ENCODE data around the gene C19orf53. TPM values are rescaled to one million over a fixed set of nuclear protein-coding genes. Genes with fewer than 3 reads are reported as not detected.

C19orf53 gene
- polyA plus RNA-seq, 1 donor (not counting 4 experiments of a cell fraction or from before 2014, with no cell fraction given) = 143 TPM

DNA sequence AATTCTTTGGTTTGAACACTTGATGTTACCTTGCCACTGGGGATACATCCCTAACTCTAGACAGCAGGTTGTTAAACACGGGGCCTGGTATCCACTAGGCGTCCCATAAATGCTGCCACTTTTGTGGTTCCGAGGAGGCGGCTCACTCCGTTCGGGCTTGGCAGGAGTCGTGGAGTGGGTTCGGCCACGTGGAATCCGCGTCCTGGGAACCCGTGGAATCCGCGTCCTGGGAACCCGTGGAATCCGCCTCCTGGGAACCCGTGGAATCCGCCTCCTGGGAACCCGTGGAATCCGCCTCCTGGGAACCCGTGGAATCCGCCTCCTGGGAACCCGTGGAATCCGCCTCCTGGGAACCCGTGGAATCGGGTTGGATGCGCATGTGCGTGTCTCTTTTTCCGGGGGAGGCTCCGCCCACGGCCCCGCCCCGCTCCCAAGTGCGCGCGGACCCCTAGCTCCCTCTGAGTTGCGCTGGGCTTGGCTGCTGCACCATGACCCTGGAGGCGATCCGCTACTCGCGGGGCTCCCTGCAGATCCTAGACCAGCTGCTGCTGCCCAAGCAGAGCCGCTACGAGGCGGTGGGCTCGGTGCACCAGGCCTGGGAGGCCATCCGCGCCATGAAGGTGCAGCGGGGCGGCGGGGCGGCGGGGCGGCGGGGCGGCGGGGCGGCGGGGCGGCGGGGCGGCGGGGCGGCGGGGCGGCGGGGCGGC is 10.0 kb upstream of the C19orf53 start, which contains the start of gene MRI1:
Gene MRI1, plus strand, starts transcription at position 422 of the 707 bp plus-strand sequence. Its CDS starts 67 bp downstream, at position 489.
- Histone ChIP-seq H4K20me1 (ENCODE audit: control insufficient read depth, extremely low read depth, insufficient read depth, low read length) (no peaks in the 10 kb centered on the region), H3K27me3 (ENCODE audit: control insufficient read depth, extremely low read depth, insufficient read depth, low read length) (no peaks in the 10 kb centered on the region), H3K27ac (ENCODE audit: control insufficient read depth, insufficient read depth, low read length) (peak within 1 kb of the TSS; percentile 68), H3K4me2 (ENCODE audit: control insufficient read depth, extremely low read depth, insufficient read depth, low read depth, low read length) (peak within 1 kb of the TSS; percentile 95), H3K79me2 (ENCODE audit: control insufficient read depth, insufficient read depth, low read length) (peaks cover 26% of the 10 kb centered on the region), H3K4me1 (ENCODE audit: control insufficient read depth, extremely low read depth, insufficient read depth, low read length) (peaks cover 4% of the 10 kb centered on the region), H3K9me3 (ENCODE audit: control insufficient read depth, low read depth, low read length) (no peaks in the 10 kb centered on the region), H3K9me1 (ENCODE audit: control insufficient read depth, extremely low read depth, insufficient read depth, low read length) (no peaks in the 10 kb centered on the region), H2AFZ (ENCODE audit: control insufficient read depth, low read length) (peak within 1 kb of the TSS; percentile 85), H3K36me3 (ENCODE audit: control insufficient read depth in 2 of 2, extremely low read depth in 1 of 2, insufficient read depth in 2 of 2, low read length in 2 of 2) (peaks cover 8 to 13% of the 10 kb centered on the region in 2 experiments), H3K4me3 (ENCODE audit: control insufficient read depth in 2 of 3, extremely low read depth in 1 of 3, insufficient read depth in 2 of 3, low read depth in 1 of 3, low read length in 3 of 3) (peak within 1 kb of the TSS; percentile 61 to 79 (median 73)), H3K9ac (ENCODE audit: control insufficient read depth, extremely low read depth, insufficient read depth, low read length) (peak within 1 kb of the TSS; percentile 87)
- DNase-seq (ENCODE audit: low read depth, low spot score) (no peak), FAIRE-seq (no peak)
- TF ChIP-seq, protein P1, sequence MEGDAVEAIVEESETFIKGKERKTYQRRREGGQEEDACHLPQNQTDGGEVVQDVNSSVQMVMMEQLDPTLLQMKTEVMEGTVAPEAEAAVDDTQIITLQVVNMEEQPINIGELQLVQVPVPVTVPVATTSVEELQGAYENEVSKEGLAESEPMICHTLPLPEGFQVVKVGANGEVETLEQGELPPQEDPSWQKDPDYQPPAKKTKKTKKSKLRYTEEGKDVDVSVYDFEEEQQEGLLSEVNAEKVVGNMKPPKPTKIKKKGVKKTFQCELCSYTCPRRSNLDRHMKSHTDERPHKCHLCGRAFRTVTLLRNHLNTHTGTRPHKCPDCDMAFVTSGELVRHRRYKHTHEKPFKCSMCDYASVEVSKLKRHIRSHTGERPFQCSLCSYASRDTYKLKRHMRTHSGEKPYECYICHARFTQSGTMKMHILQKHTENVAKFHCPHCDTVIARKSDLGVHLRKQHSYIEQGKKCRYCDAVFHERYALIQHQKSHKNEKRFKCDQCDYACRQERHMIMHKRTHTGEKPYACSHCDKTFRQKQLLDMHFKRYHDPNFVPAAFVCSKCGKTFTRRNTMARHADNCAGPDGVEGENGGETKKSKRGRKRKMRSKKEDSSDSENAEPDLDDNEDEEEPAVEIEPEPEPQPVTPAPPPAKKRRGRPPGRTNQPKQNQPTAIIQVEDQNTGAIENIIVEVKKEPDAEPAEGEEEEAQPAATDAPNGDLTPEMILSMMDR (optimal IDR thresholded peaks at IDR 0.05 in 1 of 3, IDR thresholded peaks at IDR 0.05 in 1 of 3, conservative IDR thresholded peaks at IDR 0.05 in 1 of 3; ENCODE audit: extremely low read depth in 1 of 3, insufficient read depth in 2 of 3, low read length in 3 of 3) = no peak
- TF ChIP-seq EZH2 (IDR thresholded peaks at IDR 0.05; ENCODE audit: low read length) = no peak
- dilution Hi-C loops (cut with MboI; ENCODE audit: extremely low pct_ligation_motif_present, low sequenced_read_pairs) = no loop called here

DNA sequence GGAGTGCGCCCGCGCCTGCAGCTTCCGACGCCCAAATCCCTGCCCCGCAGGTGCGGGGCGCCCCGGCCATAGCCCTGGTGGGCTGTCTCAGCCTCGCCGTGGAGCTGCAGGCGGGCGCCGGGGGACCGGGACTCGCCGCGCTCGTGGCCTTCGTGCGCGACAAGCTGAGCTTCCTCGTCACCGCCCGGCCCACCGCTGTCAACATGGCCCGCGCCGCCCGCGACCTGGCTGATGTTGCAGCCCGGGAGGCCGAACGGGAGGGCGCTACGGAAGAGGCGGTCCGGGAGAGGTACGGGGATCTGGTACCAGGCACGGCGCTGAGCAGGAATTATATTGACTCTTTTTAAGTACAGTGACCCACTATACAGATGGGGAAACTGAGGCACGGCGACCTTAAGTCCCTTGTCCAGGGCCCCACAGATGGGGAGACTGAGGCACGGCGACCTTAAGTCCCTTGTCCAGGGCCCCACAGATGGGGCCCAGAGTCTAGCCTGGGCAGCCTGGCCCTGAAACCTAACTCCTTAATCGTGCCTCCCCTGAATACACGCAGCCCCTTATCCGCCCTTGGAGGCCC is 9.3 kb upstream of the C19orf53 start:
- dilution Hi-C loops (cut with MboI; ENCODE audit: extremely low pct_ligation_motif_present, low sequenced_read_pairs) = no loop called here
- DNase-seq (ENCODE audit: low read depth, low spot score) = no peak
- H3K4me1 ChIP-seq (ENCODE audit: control insufficient read depth, extremely low read depth, insufficient read depth, low read length) = peaks cover 4% of the 10 kb centered on the region
- no peaks in the 10 kb centered on the region for H3K9me3 ChIP-seq (ENCODE audit: control insufficient read depth, low read depth, low read length)
- H3K27ac ChIP-seq (ENCODE audit: control insufficient read depth, insufficient read depth, low read length) = peak overlapping the region; percentile 36
- no peaks in the 10 kb centered on the region for H3K9me1 ChIP-seq (ENCODE audit: control insufficient read depth, extremely low read depth, insufficient read depth, low read length)
- H3K36me3 ChIP-seq (ENCODE audit: control insufficient read depth in 2 of 2, extremely low read depth in 1 of 2, insufficient read depth in 2 of 2, low read length in 2 of 2) = peaks cover 8 to 11% of the 10 kb centered on the region in 2 experiments
- peak overlapping the region; percentile 61 to 79 (median 73) for H3K4me3 ChIP-seq (ENCODE audit: control insufficient read depth in 2 of 3, extremely low read depth in 1 of 3, insufficient read depth in 2 of 3, low read depth in 1 of 3, low read length in 3 of 3)
- H2AFZ ChIP-seq (ENCODE audit: control insufficient read depth, low read length) = peak overlapping the region; percentile 26
- H3K79me2 ChIP-seq (ENCODE audit: control insufficient read depth, insufficient read depth, low read length) = peaks cover 26% of the 10 kb centered on the region
- peak overlapping the region; percentile 95 for H3K4me2 ChIP-seq (ENCODE audit: control insufficient read depth, extremely low read depth, insufficient read depth, low read depth, low read length)
- FAIRE-seq = no peak
- H3K27me3 ChIP-seq (ENCODE audit: control insufficient read depth, extremely low read depth, insufficient read depth, low read length) = no peaks in the 10 kb centered on the region
- peak overlapping the region; percentile 74 for H3K9ac ChIP-seq (ENCODE audit: control insufficient read depth, extremely low read depth, insufficient read depth, low read length)
- no peak for TF ChIP-seq EZH2 (IDR thresholded peaks at IDR 0.05; ENCODE audit: low read length)
- TF ChIP-seq, protein P1 (optimal IDR thresholded peaks at IDR 0.05 in 1 of 3, IDR thresholded peaks at IDR 0.05 in 1 of 3, conservative IDR thresholded peaks at IDR 0.05 in 1 of 3; ENCODE audit: extremely low read depth in 1 of 3, insufficient read depth in 2 of 3, low read length in 3 of 3) = no peak
- no peaks in the 10 kb centered on the region for H4K20me1 ChIP-seq (ENCODE audit: control insufficient read depth, extremely low read depth, insufficient read depth, low read length)
